ENCODE data around the gene TSPAN18.

The TSPAN18 gene

DNA sequence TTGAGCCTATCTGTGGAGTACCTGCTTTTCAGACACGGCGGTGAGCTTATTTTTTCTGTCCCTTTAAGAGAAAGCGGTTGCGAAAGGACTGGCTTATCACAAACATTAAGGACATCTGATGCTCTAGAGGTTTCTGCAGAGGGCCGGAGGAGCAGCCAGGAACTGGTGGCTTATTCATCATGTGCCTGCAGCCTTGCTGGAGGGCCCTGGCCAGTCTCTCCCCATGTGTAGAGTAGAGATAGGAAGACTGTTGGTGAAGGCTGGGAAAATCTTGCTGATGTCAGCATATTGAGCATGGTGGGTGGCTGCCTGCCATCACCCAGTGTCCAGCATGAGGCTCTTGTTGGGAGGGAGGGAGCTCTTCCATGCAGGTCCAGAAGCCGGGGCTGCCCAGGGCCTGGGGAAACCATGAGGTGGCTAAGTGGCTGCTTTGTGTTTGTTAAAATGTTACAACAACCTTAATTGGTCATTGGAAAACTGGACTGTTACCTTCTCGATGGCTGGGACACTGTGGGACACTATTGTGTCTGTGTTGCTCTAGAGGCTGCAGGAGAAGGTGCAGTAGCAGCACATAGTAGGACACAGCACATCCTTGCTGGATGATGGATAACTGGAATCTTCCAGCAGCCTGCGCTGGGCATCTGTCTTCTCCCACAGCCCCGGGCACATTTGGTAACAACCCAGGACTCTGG lies 54.3 kb downstream of the TSPAN18 start:
- no peaks in the 10 kb centered on the region for H3K36me3 Mint-ChIP-seq (ENCODE audit: low read depth)
- H3K27me3 Mint-ChIP-seq (ENCODE audit: low read depth, poor library complexity): no peaks in the 10 kb centered on the region
- no peak overlapping the region for H3K27ac Mint-ChIP-seq
- H3K4me1 Mint-ChIP-seq: peaks cover 80% of the 10 kb centered on the region
- no peak for DNase-seq
- no peak overlapping the region for H3K4me3 Mint-ChIP-seq
- TF ChIP-seq, protein P1, sequence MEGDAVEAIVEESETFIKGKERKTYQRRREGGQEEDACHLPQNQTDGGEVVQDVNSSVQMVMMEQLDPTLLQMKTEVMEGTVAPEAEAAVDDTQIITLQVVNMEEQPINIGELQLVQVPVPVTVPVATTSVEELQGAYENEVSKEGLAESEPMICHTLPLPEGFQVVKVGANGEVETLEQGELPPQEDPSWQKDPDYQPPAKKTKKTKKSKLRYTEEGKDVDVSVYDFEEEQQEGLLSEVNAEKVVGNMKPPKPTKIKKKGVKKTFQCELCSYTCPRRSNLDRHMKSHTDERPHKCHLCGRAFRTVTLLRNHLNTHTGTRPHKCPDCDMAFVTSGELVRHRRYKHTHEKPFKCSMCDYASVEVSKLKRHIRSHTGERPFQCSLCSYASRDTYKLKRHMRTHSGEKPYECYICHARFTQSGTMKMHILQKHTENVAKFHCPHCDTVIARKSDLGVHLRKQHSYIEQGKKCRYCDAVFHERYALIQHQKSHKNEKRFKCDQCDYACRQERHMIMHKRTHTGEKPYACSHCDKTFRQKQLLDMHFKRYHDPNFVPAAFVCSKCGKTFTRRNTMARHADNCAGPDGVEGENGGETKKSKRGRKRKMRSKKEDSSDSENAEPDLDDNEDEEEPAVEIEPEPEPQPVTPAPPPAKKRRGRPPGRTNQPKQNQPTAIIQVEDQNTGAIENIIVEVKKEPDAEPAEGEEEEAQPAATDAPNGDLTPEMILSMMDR (IDR thresholded peaks at IDR 0.05): no peak
- no peaks in the 10 kb centered on the region for H3K9me3 Mint-ChIP-seq

DNA sequence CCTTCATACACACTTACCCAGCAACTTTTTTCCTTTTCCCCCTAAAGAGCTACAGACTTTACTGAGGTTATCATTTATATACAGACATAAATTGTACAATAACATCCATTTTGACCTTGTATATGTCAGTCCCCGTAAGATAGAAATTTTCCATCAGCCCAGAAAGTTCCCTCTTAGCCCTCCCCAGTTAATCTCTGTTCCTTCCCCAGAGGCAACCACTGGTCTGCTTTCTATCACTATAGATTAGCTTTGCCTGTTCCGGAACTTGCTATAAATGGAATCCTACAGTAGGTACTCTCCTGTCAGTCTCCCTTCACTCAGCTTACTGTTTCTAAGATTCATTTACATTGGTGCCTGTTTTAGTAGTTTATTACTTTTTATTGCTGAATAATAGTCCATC lies 54.9 kb downstream of the TSPAN18 start:
- no peaks in the 10 kb centered on the region for H3K9me3 Mint-ChIP-seq
- no peaks in the 10 kb centered on the region for H3K36me3 Mint-ChIP-seq (ENCODE audit: low read depth)
- H3K27me3 Mint-ChIP-seq (ENCODE audit: low read depth, poor library complexity): no peaks in the 10 kb centered on the region
- H3K4me3 Mint-ChIP-seq: no peak overlapping the region
- TF ChIP-seq, protein P1 (IDR thresholded peaks at IDR 0.05): no peak
- no peak for DNase-seq
- H3K27ac Mint-ChIP-seq: no peak overlapping the region
- peaks cover 83% of the 10 kb centered on the region for H3K4me1 Mint-ChIP-seq

DNA sequence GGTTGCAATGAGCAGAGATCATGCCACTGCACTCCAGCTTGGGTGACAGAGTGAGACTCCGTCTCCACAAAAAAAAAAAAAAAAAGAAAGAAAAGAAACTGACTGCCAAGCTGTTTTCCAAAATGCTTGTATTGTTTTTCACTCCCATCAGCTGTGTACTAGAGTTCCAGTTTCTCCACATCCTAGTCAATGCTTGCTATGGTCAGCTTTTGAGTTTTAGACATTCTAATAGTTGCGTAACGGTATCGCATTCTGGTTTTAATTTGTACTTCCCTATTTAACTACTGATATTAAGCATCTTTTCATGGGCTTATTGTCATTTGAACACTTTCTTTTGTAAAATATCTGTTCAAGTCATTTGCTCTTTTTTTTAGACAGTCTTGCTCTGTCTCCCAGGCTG lies 55.7 kb downstream of the TSPAN18 start:
- Mint-ChIP-seq H3K36me3 (ENCODE audit: low read depth) (no peaks in the 10 kb centered on the region), H3K4me3 (no peak overlapping the region), H3K27ac (no peak overlapping the region), H3K4me1 (peaks cover 83% of the 10 kb centered on the region), H3K9me3 (no peaks in the 10 kb centered on the region), H3K27me3 (ENCODE audit: low read depth, poor library complexity) (no peaks in the 10 kb centered on the region)
- TF ChIP-seq, protein P1 (IDR thresholded peaks at IDR 0.05): no peak
- no peak for DNase-seq

DNA sequence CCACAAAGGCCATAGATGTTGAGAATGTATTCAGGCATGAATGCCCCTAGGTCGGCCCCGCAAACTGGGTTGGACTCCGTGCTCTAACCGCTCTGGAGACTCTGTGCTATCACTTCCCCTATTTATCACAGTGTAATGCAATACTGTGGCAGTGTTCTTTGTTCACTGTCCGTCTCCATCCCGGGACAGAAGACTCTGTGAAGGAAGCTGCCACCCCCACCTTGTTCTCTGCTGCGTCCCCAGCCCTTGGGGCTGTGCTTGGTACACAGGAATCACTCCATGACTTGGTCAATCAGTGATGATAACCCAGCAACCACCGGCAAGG lies 57.6 kb downstream of the TSPAN18 start:
- H3K4me1 Mint-ChIP-seq: peaks cover 82% of the 10 kb centered on the region
- DNase-seq: no peak
- H3K27me3 Mint-ChIP-seq (ENCODE audit: low read depth, poor library complexity): peaks cover under 1% of the 10 kb centered on the region
- H3K27ac Mint-ChIP-seq: peak overlapping the region; percentile 38
- no peaks in the 10 kb centered on the region for H3K36me3 Mint-ChIP-seq (ENCODE audit: low read depth)
- TF ChIP-seq, protein P1 (IDR thresholded peaks at IDR 0.05): no peak
- no peaks in the 10 kb centered on the region for H3K9me3 Mint-ChIP-seq
- no peak overlapping the region for H3K4me3 Mint-ChIP-seq

DNA sequence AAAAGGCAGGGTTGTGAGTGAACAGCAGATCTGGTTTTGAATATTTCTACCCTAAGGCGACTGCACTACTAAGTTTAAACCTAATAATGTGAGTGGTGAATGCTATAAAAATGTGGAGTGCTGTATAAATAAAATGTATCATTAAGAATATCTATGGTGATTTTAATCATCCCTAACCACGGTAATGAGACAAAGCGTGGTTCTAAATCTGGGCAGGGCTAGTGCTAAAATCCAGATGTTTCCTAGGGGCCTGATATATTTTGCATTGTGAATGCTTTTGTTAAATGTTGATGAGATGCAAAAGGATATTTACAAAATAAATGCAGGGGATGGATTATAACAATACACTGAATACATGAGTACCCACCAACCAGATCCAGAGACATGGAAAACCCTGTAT lies 58.1 kb downstream of the TSPAN18 start:
- no peak overlapping the region for H3K4me3 Mint-ChIP-seq
- peaks cover 79% of the 10 kb centered on the region for H3K4me1 Mint-ChIP-seq
- H3K9me3 Mint-ChIP-seq: no peaks in the 10 kb centered on the region
- H3K27me3 Mint-ChIP-seq (ENCODE audit: low read depth, poor library complexity): peaks cover 2% of the 10 kb centered on the region
- no peak for DNase-seq
- H3K36me3 Mint-ChIP-seq (ENCODE audit: low read depth): no peaks in the 10 kb centered on the region
- H3K27ac Mint-ChIP-seq: no peak overlapping the region
- TF ChIP-seq, protein P1 (IDR thresholded peaks at IDR 0.05): no peak

DNA sequence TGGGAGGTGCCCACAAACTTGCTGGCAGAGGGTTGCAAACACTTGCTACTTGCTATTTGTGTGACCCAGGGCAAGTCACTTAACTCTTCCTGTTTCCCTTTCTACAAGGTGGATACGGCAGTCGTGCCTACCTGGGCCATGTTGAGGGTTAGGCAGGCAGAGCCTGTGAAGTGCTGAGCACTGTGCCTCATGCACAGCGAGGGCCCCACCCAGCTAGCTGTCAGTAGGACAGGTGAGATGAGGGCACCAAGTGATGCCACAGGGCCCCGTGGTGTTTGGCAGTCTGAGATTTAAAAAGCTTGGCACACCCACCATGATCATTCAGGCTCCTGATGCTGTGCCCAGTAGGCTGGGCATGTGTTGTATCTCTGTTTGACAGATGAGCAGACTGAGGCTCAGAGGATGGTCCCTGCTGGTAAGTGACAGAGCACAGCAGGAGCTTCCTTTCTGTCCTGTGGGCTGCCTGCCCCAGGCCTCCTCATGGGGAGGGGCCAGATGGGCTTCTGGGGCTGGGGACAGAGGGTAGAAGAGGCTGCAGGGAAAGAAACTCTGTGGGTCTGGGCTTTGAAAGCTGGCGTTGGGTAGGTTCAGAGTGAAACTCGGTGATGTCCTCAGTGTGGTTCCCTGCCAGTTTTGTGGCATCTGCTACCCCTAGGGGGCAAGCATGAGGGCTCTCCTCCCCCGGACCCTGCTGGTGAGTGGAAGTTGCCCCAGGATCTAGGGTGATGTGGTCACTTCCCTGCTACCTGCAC lies 59.3 kb downstream of the TSPAN18 start:
- Mint-ChIP-seq H3K4me3 (no peak overlapping the region), H3K27ac (no peak overlapping the region), H3K4me1 (peaks cover 70% of the 10 kb centered on the region), H3K9me3 (no peaks in the 10 kb centered on the region), H3K27me3 (ENCODE audit: low read depth, poor library complexity) (peaks cover 2% of the 10 kb centered on the region), H3K36me3 (ENCODE audit: low read depth) (no peaks in the 10 kb centered on the region)
- TF ChIP-seq, protein P1 (IDR thresholded peaks at IDR 0.05): no peak
- no peak for DNase-seq

Measured in nephron progenitor cell (in vitro differentiated cells).